ENCODE results near the gene REEP1. TPM values are rescaled to one million over a fixed set of nuclear protein-coding genes. Genes with fewer than 3 reads are reported as not detected.
A peak's percentile ranks its signal among the peaks of the same experiment; 100 is the strongest.

The REEP1 gene
- total and polyA plus RNA-seq, 3 donors from 2014 or later: 112 to 342 (median 241) TPM

- Histone ChIP-seq H3K27ac (peak overlapping the region in 1 of 2 donors; percentile 12), H3K4me1 (peaks cover 25% of the 10 kb centered on the region), H3K9me3 (no peaks in the 10 kb centered on the region), H3K27me3 (no peaks in the 10 kb centered on the region), H3K36me3 (ENCODE audit: low read depth, missing control alignments) (no peaks in the 10 kb centered on the region), H3K4me3 (no peak overlapping the region)
- intact Hi-C loops (cut with DNase I; ENCODE audit: low total_unique reads): no loop called here
- no peak for DNase-seq
- WGBS, 2 donors: 94 to 100% methylated on average over 2 of the region's 2 CpGs
- TF ChIP-seq POLR2A (IDR thresholded peaks at IDR 0.05) (no peak), CTCF (IDR thresholded peaks at IDR 0.05) (no peak)
Measured at GRCh38 chr2:86313341-86313740, 24.1 kb downstream of the REEP1 start.

- intact Hi-C loops (cut with DNase I; ENCODE audit: low total_unique reads): no loop called here
- no peaks in the 10 kb centered on the region for H3K27me3 ChIP-seq
- TF ChIP-seq POLR2A (IDR thresholded peaks at IDR 0.05) (no peak), CTCF (IDR thresholded peaks at IDR 0.05) (no peak)
Measured at GRCh38 chr2:86311879-86312278, 25.5 kb downstream of the REEP1 start.

GRCh38 chr2:86309966-86310365, 27.5 kb downstream of the REEP1 start:
- Histone ChIP-seq H3K4me3 (no peak overlapping the region), H3K27me3 (no peaks in the 10 kb centered on the region), H3K36me3 (ENCODE audit: low read depth, missing control alignments) (no peaks in the 10 kb centered on the region), H3K4me1 (peaks cover 37% of the 10 kb centered on the region), H3K27ac (no peak overlapping the region), H3K9me3 (no peaks in the 10 kb centered on the region)
- 78 to 86% methylated on average over 5 of the region's 5 CpGs for WGBS, 2 donors
- intact Hi-C loops (cut with DNase I; ENCODE audit: low total_unique reads): no loop called here
- no peak for DNase-seq
- TF ChIP-seq POLR2A (IDR thresholded peaks at IDR 0.05): no peak
- TF ChIP-seq CTCF (IDR thresholded peaks at IDR 0.05): no peak

More at GRCh38 chr2:86311879-86312278, 25.5 kb downstream of the REEP1 start:
- no peaks in the 10 kb centered on the region for H3K36me3 ChIP-seq (ENCODE audit: low read depth, missing control alignments)
- DNase-seq: no peak
- 87 to 95% methylated on average over 4 of the region's 4 CpGs for WGBS, 2 donors
- H3K9me3 ChIP-seq: no peaks in the 10 kb centered on the region
- H3K4me3 ChIP-seq: no peak overlapping the region
- H3K4me1 ChIP-seq: peaks cover 29% of the 10 kb centered on the region
- H3K27ac ChIP-seq: no peak overlapping the region

GRCh38 chr2:86308984-86309695, 28.3 kb downstream of the REEP1 start:
- H3K36me3 ChIP-seq (ENCODE audit: low read depth, missing control alignments): no peaks in the 10 kb centered on the region
- no peak overlapping the region for H3K4me3 ChIP-seq
- intact Hi-C loops (cut with DNase I; ENCODE audit: low total_unique reads): no loop called here
- peak overlapping the region; percentile 6 to 41 for H3K27ac ChIP-seq
- no peaks in the 10 kb centered on the region for H3K27me3 ChIP-seq
- H3K9me3 ChIP-seq: no peaks in the 10 kb centered on the region
- no peak for DNase-seq
- 76 to 87% methylated on average over 10 of the region's 10 CpGs for WGBS, 2 donors
- peaks cover 40% of the 10 kb centered on the region for H3K4me1 ChIP-seq
- TF ChIP-seq POLR2A (IDR thresholded peaks at IDR 0.05): no peak
- TF ChIP-seq CTCF (IDR thresholded peaks at IDR 0.05): no peak

- TF ChIP-seq CTCF (IDR thresholded peaks at IDR 0.05) (no peak), POLR2A (IDR thresholded peaks at IDR 0.05) (no peak)
- intact Hi-C loops (cut with DNase I; ENCODE audit: low total_unique reads): no loop called here
- DNase-seq: no peak
- Histone ChIP-seq H3K4me3 (no peak overlapping the region), H3K4me1 (peaks cover 38% of the 10 kb centered on the region), H3K9me3 (no peaks in the 10 kb centered on the region), H3K27ac (peak overlapping the region in 1 of 2 donors; percentile 6), H3K36me3 (ENCODE audit: low read depth, missing control alignments) (no peaks in the 10 kb centered on the region), H3K27me3 (no peaks in the 10 kb centered on the region)
- 67 to 70% methylated on average over 7 to 8 of the region's 8 CpGs for WGBS, 2 donors
Measured at GRCh38 chr2:86308356-86308755, 29.1 kb downstream of the REEP1 start.

All from testis (tissue), 3 donors.